Nucleus accumbens (tissue), 56 donors: ENCODE data around the gene FERMT2.

Source experiments
- DNase-seq, 56 donors: peaks; one replicate each; lab custom pipeline; 2025; lab: John Stamatoyannopoulos, UW

The FERMT2 gene

DNA sequence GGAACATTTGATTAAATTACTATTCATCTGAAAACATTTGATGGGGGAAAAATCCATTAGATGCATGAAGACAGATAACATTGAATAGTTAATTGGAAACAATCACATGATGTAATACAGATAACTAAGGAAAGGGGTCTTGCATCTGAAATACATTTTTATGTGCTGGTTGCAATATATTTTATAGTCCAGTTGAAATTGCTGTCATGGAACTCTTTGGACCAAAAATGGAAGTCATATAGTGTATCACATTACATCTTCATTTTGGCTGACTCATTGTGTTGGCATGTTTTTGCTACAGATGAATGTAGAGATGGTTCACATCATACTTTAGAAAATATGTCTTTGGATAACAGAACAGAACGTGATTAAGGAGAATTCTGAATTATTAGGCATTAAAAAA, 116.4 kb downstream of the FERMT2 start:
- DNase-seq: no peak

DNA sequence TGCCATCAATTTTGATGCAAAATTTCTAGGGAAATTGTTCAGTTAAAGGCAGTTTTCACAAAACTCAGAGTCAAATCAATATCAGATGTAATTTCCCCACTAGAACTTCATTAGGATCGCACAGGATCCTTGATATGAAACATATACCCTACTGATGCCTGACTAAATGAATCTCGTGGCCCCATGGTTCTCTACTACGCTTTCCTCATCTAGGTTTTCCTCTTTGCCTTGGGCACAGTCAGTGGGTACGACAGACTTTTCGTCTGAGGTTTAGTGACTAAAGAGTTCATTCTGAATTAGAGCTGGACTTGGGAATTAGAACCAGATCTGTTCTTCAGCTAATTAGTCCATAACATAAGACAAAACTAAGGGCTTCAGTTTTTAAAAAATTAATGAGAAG, 117.0 kb downstream of the FERMT2 start:
- DNase-seq: no peak

DNA sequence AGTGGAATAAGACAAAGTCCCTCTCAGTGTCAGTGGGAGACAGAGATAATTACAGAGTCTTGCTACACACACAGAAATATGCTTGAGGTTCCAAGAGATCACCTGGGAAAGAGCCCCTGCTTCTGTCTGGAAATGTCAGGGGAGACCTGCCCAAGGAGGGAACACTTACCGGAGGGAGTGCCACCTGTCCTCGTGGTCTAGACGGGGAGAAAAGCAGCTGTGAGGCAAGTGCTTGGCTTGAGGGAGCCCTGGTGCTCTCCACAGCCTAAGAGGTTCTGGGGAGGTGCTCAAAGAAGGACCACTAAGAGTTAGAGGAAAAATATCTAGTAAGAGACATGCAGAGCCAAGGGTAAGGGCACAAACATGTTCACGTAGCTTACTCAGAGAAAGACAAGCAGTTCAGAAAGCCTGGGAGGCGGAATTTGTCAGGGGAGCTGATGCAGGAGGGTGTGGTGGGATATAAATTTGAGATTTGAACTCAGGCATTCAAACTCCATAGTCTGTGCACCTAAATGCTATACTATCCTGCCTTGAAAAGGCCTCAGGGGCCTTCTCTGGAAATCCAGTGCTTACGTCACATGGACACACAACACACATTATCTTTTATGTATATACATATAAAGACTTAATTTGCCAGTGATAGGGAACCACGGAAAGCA, 121.2 kb downstream of the FERMT2 start:
- DNase-seq: no peak

DNA sequence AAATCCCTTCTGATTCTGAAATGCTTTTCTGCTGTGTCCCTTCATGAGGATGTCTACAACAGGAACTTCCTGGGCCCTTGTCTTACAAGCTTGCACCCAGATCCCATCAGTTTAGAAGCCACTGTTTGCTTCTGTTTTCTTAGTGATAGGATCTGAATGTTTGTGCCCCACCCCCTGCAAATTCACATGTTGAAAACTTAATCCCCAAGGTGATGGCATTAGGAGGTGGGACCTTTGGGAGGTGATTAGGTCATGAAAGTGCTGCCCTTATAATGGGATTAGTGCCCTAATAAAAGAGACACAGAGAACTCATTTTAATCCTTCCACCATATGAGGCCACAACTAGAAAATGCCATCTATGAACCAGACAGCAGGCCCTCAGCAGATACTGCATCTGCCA, 123.4 kb downstream of the FERMT2 start:
- no peak for DNase-seq

DNA sequence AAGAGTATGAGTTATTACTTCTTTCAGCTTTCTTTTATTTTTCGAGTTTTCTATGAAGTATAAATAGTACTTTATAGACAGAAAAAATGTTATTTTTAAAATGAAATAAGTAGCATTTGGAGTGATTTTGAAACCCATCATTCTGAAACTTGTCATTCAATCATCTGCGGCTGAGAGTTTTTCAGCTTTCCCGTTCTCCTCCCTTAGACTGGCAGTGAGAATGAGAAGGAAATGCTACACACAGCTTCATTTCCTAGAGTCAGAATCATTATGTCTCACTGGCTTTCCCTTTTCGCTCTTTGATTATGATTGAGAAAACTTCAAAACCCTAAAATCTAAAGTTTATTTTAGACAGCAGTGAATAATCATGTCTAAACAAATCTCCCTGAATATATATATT, 125.8 kb downstream of the FERMT2 start:
- DNase-seq: no peak

DNA sequence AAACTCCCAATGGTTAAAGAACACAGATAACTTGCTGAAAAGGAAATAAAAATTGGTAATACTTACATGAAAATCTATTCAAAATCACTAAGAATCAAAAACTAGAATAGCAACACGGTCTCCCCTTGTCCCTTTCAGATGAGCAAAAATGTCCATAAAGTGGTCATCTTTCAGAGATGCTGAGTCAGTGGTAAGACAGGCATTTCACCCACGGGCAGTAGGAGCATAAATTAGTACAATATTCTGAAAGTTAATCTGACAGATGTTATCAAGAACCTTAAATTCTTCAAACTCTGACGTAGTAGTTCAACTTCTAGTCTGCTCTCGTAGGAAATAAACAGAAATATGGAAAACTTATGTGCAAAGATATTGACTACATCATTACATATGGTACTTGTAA, 126.4 kb downstream of the FERMT2 start:
- DNase-seq: no peak

DNA sequence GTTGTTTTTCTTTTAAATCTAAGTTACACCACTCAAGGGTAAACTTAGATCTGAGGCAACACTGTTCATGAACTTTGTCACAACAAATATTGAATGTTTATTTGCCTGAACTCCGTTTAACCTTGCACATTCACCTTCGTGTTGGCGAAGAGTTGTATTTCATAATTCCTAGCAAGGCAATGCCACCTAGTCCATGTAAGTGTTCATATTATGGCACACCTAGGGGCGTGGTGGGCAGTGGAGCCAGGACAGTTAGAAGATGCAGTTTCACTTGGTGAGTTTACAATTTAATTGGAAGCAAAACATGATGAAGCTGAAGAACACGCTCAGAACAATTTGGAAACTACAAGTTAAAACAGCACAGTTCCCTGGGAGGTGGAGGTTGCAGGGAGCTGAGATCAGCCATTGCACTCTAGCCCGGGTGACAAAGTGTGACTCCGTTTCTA, 129.0 kb downstream of the FERMT2 start:
- no peak for DNase-seq

DNA sequence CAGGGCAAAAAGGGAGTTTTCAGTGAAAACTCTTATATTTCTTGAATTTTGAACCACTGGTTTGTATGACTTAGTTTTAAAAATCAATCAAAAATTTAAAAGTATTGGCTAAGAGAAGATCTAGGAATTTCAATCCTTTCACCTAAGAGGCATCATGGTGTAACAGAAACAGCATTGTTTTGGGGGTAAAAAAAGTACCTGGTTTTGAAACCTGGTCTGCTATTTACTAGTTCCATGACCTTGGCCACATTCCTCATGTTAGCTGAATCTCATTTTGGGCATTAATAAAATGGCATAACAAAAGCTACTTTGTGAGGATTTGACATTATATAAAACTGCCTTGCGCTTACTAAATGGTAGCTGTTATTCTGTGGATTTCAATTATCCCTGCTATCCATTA, 142.7 kb downstream of the FERMT2 start:
- DNase-seq: no peak
